HepG2 (cell line): Measurements from ENCODE around the gene PTGIS. TPM values are rescaled to one million over a fixed set of nuclear protein-coding genes. Genes with fewer than 3 reads are reported as not detected.

Experiments
- ATF6 ChIP-seq: sonication (generic); formaldehyde crosslinking; conservative IDR thresholded peaks from 2 replicates; pipeline ENCODE4 v1.4.0; 2020; ENCODE audit warnings: missing genetic modification reagents
- FOXJ3 ChIP-seq: sonication (generic); formaldehyde crosslinking; IDR thresholded peaks from 2 replicates; pipeline ENCODE4 v1.4.0; 2020; ENCODE audit warnings: missing genetic modification reagents, mild to moderate bottlenecking, borderline replicate concordance
- KDM2A ChIP-seq: sonication (generic); formaldehyde crosslinking; IDR thresholded peaks from 2 replicates; pipeline ENCODE4 v1.4.0; 2020; ENCODE audit warnings: low read depth, missing genetic modification reagents, borderline replicate concordance
- NFE2L2 ChIP-seq: fragments of 150-350 bp; IDR thresholded peaks from 2 replicates; pipeline ENCODE4 v1.6.1; 2014; ENCODE audit warnings: low read length
- NR1H2 ChIP-seq: sonication (generic); formaldehyde crosslinking; IDR thresholded peaks from 2 replicates; pipeline ENCODE4 v1.8.1; 2022; ENCODE audit warnings: low read depth, missing genetic modification reagents, borderline replicate concordance
- PHF5A ChIP-seq: IDR thresholded peaks from one replicate; pipeline ENCODE4 v1.6.1; 2018; ENCODE audit warnings: low read depth, missing genetic modification reagents; ENCODE audit not compliant: unreplicated experiment
- RBM39 ChIP-seq: fragments of 200-400 bp; formaldehyde crosslinking; IDR thresholded peaks from one replicate; pipeline ENCODE4 v1.6.1; 2018; ENCODE audit warnings: antibody characterized with exemption, mild to moderate bottlenecking, low read depth, low read length; ENCODE audit not compliant: poor library complexity, severe bottlenecking
- YY1 ChIP-seq: IDR thresholded peaks from 2 replicates; pipeline ENCODE4 v1.6.1; 2011; ENCODE audit warnings: low read length, low read depth, moderate library complexity, mild to moderate bottlenecking; ENCODE audit not compliant: insufficient read depth, insufficient replicate concordance
- ZBTB38 ChIP-seq: sonication (generic); formaldehyde crosslinking; IDR thresholded peaks from 2 replicates; pipeline ENCODE4 v1.5.1; 2020; ENCODE audit warnings: mild to moderate bottlenecking, missing genetic modification reagents
- ZFP1 ChIP-seq: IDR thresholded peaks from 2 replicates; pipeline ENCODE4 v1.6.1; 2016
- ZNF207 ChIP-seq: fragments of 450-650 bp; IDR thresholded peaks from 2 replicates; pipeline ENCODE4 v1.6.1; 2016; ENCODE audit warnings: antibody characterized with exemption, borderline replicate concordance
- ZNF615 ChIP-seq: sonication (generic); formaldehyde crosslinking; IDR thresholded peaks from 2 replicates; pipeline ENCODE4 v1.5.0; 2020; ENCODE audit warnings: mild to moderate bottlenecking, missing genetic modification reagents, borderline replicate concordance
- ZNF646 ChIP-seq: sonication (generic); formaldehyde crosslinking; IDR thresholded peaks from 2 replicates; pipeline ENCODE4 v1.9.0; 2021; ENCODE audit warnings: mild to moderate bottlenecking, missing genetic modification reagents
- ZNF891 ChIP-seq: sonication (generic); formaldehyde crosslinking; IDR thresholded peaks from 2 replicates; pipeline ENCODE4 v1.5.0; 2020; ENCODE audit warnings: mild to moderate bottlenecking, missing genetic modification reagents
- polyA plus RNA-seq, 8 experiments: library from polyadenylated mRNA; depleted of rRNA in 3 of 8; stranded (reverse) in 7 of 8; unstranded in 1 of 8; fragments of >200 nt; fragmentation: Illumina TruSeq in 4 of 8; extraction: Trizol in 4 of 8; gene quantifications; 2 replicates each; pipeline versions ENCODE4 v1.2.1 to v1.2.3, GENCODE V29; 2011 to 2016; ENCODE audit warnings: low read depth in 4 of 8, missing spikeins in 1 of 8, mixed read lengths in 1 of 8; ENCODE audit not compliant: insufficient read depth in 1 of 8
- total RNA-seq, 5 experiments: library from RNA; depleted of rRNA; stranded (reverse); fragments of >200 nt; fragmentation: Illumina TruSeq; extraction: Trizol; gene quantifications; 2 replicates each; pipeline ENCODE4 v1.2.3, GENCODE V29; 2016; ENCODE audit warnings: low read depth in 1 of 5
- TF ChIP-seq, protein P1 (sequence below): sonication (generic); formaldehyde crosslinking; IDR thresholded peaks from 2 replicates; pipeline ENCODE4 v1.8.0; 2022; ENCODE audit warnings: missing genetic modification reagents, mild to moderate bottlenecking, inconsistent platforms, borderline replicate concordance

The PTGIS gene
- total and polyA plus RNA-seq, 2 of the 13 experiments (the other 11 are each of a cell fraction or from before 2014, with no cell fraction given), result not detected

- TF ChIP-seq PHF5A (CRISPR knock-in tag), result peak; percentile 69
- peak; percentile 52 for TF ChIP-seq YY1
- peak; percentile 92 for TF ChIP-seq ZFP1 (CRISPR knock-in tag)
- peak; percentile 31 for TF ChIP-seq ATF6 (CRISPR knock-in tag)
- peak; percentile 86; the same call in 1 of the 2 replicates for TF ChIP-seq FOXJ3
- no peak; the same call in 1 of the 2 replicates for TF ChIP-seq ZNF615 (CRISPR knock-in tag)
- TF ChIP-seq, protein P1, sequence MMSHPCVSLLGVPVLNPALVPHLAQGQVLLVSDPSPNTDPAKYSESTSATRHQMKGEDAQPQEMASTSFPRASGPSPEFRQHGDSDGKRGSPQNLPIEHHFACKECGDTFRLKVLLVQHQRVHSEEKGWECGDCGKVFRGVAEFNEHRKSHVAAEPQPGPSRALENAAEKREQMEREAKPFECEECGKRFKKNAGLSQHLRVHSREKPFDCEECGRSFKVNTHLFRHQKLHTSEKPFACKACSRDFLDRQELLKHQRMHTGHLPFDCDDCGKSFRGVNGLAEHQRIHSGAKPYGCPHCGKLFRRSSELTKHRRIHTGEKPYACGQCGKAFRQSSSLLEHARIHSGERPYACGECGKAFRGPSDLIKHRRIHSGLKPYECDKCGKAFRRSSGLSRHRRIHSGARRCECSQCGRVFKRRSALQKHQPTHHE (CRISPR knock-in tag), result no peak
- peak; percentile 47; the same call in 1 of the 2 replicates for TF ChIP-seq NFE2L2
- peak; percentile 79 for TF ChIP-seq KDM2A
- peak; percentile 60 for TF ChIP-seq RBM39
- TF ChIP-seq ZNF646 (CRISPR knock-in tag), result peak; percentile 27; the same call in 1 of the 2 replicates
- peak; percentile 93 for TF ChIP-seq ZNF891 (CRISPR knock-in tag)
- no peak for TF ChIP-seq ZNF207
- no peak; the same call in 1 of the 2 replicates for TF ChIP-seq NR1H2 (CRISPR knock-in tag)
- peak; percentile 78; the same call in 1 of the 2 replicates for TF ChIP-seq ZBTB38 (CRISPR knock-in tag)
These were observed 15.9 kb upstream of the PTGIS start (continued) for GRCh38 chr20:49583669-49584417.
